Heart right ventricle (tissue), 16 donors: ENCODE results near the gene TIMM23B. TPM values are rescaled to one million over a fixed set of nuclear protein-coding genes. Genes with fewer than 3 reads are reported as not detected.
"Not testable (repeated sequence)": the region's sequence is repeated elsewhere in the genome, so short reads cannot be mapped to it uniquely, and the experiment has no call there.

ENCODE experiments used
- ATAC-seq, 8 donors: fragments of 200-7000 bp; cut with Tn5 transposase; one replicate each; pipeline ENCODE4 v1.9.1; 2020; ENCODE audit warnings: mild to moderate bottlenecking in 8 of 8, moderate library complexity in 8 of 8, moderate number of reproducible peaks in 1 of 8
- DNase-seq, 2 donors: peaks; one replicate each; pipeline ENCODE4 v3.0.0-alpha.2; 2020
- H3K27ac ChIP-seq, 10 donors: fragments of 200-600 bp; sonication (generic) in 2 of 10; one replicate each; pipeline versions ENCODE4 v1.5.0 to v1.8.0; 2020 to 2022; ENCODE audit warnings: mild to moderate bottlenecking in 3 of 10
- H3K27me3 ChIP-seq, 7 donors: fragments of 200-600 bp; one replicate each; pipeline ENCODE4 v1.8.0; 2021 to 2022; ENCODE audit warnings: mild to moderate bottlenecking in 2 of 7
- H3K36me3 ChIP-seq, 9 donors: fragments of 200-600 bp; sonication (generic) in 1 of 9; one replicate each; pipeline versions ENCODE4 v1.5.0 to v1.8.0; 2020 to 2022; ENCODE audit warnings: mild to moderate bottlenecking in 2 of 9
- H3K4me1 ChIP-seq, 9 donors: fragments of 200-600 bp; sonication (generic) in 1 of 9; one replicate each; pipeline versions ENCODE4 v1.5.0 to v1.8.0; 2020 to 2022; ENCODE audit warnings: mild to moderate bottlenecking in 4 of 9
- H3K4me3 ChIP-seq, 10 donors: fragments of 200-600 bp; sonication (generic) in 2 of 10; one replicate each; pipeline versions ENCODE4 v1.5.0 to v1.8.0; 2020 to 2022; ENCODE audit warnings: mild to moderate bottlenecking in 7 of 10, moderate library complexity in 2 of 10
- H3K9me3 ChIP-seq, 11 donors: fragments of 200-600 bp in 10 of 11; sonication (generic) in 2 of 11; one replicate each; pipeline versions ENCODE4 v1.5.0 to v1.8.0; 2013 to 2022; ENCODE audit warnings: mild to moderate bottlenecking in 2 of 11, control low read depth in 1 of 11, moderate library complexity in 1 of 11
- WGBS, 2 donors: extraction: QIAGEN DNeasy Blood & Tissue Kit; methylation state at CpG; one replicate each; pipeline ENCODE4 v1.1.7; 2013; ENCODE audit warnings: inconsistent platforms in 1 of 2; 5-methylcytosine and 5-hydroxymethylcytosine counted together
- intact Hi-C, 10 donors: fragments of 100-400 bp; cut with DNase I; formaldehyde crosslinking; loops; one replicate each; pipeline versions ENCODE4 v1.11.1 to v1.14.2; 2022
- polyA plus RNA-seq, 2 donors: library from polyadenylated mRNA; stranded (reverse); fragments of 200-250 nt; gene quantifications; one replicate each; pipeline ENCODE4 v1.2.3, GENCODE V29; 2013
- total RNA-seq, 10 donors: library from RNA; stranded (reverse); fragmentation: NEBNext Ultra II Directional in 3 of 10; extraction: Animal tissue kit (Norgen Biotek cat#: 25700) in 3 of 10; gene quantifications; one replicate each; pipeline versions ENCODE4 v1.2.1 to v1.2.4, GENCODE V29; 2021 to 2023
- TF ChIP-seq, protein P1 (sequence below), 9 donors: fragments of 200-600 bp; sonication (generic) in 2 of 9; IDR thresholded peaks; one replicate each; pipeline versions ENCODE4 v1.5.0 to v1.8.0; 2021 to 2022; ENCODE audit warnings: antibody characterized with exemption in 9 of 9, mild to moderate bottlenecking in 5 of 9, moderate library complexity in 1 of 9
- donor health status: Arrhythmogenic right ventricular cardiomyopathy.
- donor health status: ischemic (EF 13 %, LVEDD 7.1; RV severe dilation, severe dysfunction).
- donor health status: healthy with polysubstance abuse.
- donor health status: DM: no; HTN: yes; CAD: no.
- donor health status: DM: no; HTN: no; CAD: no.
- donor health status: ischemic (EF 25% LVEDD 6.9; RV normal size, moderate dysfunction).
- donor health status: ischemic (EF 25% LVEDD 5.7; RV mildly dilated, moderate dysfunction).
- donor health status: healthy.
- donor health status: DM: yes; HTN: yes; CAD: no.
- donor health status: Ischemic cardiomyopathy.
- donor health status: ischemic (EF 35%, LVEDD 5.7; RV mildly dilated, moderate dysfunction).
- donor health status: nonischemic (EF 11% LVEDD 7.7; RV severe dilation, severe dysfunction).
- donor health status: DM: yes; HTN: yes; CAD: no.
- donor health status: PGD.
- donor health status: ischemic (EF 29% LVEDD 5.4; RV normal size, mild dysfunction).
- donor health status: nonischemic (EF 23%, LVEDD 6.1; RV moderate dilation, normal function).

TIMM23B gene
- total and polyA plus RNA-seq, 12 donors: 7.6 to 22.6 (median 18.8) TPM

DNA sequence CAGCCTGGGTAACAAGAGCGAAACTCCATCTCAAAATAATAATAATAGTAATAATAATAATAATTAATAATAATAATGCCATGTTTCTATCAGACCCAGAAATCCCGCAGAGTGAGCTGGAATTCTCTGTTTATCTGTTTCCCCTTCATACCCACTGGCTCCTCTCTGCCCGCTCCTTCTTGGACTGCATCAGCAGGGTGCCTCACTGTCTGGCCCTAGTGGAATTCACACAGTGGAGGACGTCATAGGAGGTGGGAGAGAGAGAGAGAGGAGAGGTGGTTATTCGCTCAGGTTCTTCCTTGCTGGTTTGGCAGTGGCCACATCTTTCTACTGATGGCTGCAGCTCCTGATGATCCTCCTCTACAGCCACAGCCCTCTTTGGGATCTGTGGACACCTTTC lies 75.1 kb downstream of the TIMM23B start:
- H3K4me3 ChIP-seq, H3K27me3 ChIP-seq, H3K4me1 ChIP-seq, H3K27ac ChIP-seq, ATAC-seq, DNase-seq, H3K36me3 ChIP-seq, intact Hi-C loops, H3K9me3 ChIP-seq: not testable (repeated sequence)
- WGBS, 2 donors: 80 to 84% methylated on average over 5 of the region's 5 CpGs

DNA sequence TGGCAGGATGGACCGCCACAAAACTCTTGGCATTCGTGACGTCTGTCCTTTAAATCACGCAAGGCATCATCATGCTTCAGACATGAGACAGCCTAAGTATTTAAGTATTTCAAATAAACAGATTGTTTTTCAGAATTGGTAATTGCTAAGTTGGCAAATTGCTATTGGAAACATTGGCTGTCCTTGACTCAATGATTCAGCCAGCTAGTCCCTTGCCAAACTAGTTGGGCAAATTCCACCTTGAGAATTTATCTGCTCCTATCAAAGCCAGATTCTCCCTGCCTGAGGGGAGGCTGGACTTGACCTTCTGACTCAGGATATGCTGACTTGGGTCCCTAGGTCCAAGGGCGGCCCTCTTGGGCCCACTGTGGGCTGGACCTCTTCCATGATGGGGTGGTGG lies 75.8 kb downstream of the TIMM23B start:
- H3K27me3 ChIP-seq, intact Hi-C loops, H3K4me3 ChIP-seq, H3K27ac ChIP-seq, H3K9me3 ChIP-seq, ATAC-seq, H3K36me3 ChIP-seq, H3K4me1 ChIP-seq, DNase-seq: not testable (repeated sequence)
- 87 to 88% methylated on average over 5 of the region's 5 CpGs for WGBS, 2 donors

DNA sequence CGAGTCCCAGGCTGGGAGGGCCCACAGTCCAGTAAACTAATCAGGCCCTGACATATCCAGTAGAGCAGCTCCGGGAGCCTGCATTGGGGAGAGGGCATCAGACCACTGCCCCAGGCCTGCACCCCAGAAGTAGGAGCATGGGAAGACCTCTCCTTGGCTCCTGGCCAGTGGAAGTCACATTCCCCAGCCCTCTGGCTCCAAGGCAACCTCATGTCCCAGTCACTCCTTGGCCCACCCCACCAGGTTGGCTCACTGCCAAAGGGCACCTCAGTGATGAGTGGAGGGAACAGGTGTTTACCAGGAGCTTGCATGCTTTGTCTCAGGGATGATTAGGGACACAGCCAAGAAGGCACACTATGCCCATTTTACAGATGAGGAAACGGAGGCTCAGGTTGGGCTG lies 77.4 kb downstream of the TIMM23B start:
- DNase-seq, H3K4me1 ChIP-seq, intact Hi-C loops, H3K9me3 ChIP-seq, H3K36me3 ChIP-seq, ATAC-seq, H3K27ac ChIP-seq, H3K27me3 ChIP-seq, H3K4me3 ChIP-seq: not testable (repeated sequence)
- WGBS, 2 donors: 85 to 92% methylated on average over 3 of the region's 3 CpGs

DNA sequence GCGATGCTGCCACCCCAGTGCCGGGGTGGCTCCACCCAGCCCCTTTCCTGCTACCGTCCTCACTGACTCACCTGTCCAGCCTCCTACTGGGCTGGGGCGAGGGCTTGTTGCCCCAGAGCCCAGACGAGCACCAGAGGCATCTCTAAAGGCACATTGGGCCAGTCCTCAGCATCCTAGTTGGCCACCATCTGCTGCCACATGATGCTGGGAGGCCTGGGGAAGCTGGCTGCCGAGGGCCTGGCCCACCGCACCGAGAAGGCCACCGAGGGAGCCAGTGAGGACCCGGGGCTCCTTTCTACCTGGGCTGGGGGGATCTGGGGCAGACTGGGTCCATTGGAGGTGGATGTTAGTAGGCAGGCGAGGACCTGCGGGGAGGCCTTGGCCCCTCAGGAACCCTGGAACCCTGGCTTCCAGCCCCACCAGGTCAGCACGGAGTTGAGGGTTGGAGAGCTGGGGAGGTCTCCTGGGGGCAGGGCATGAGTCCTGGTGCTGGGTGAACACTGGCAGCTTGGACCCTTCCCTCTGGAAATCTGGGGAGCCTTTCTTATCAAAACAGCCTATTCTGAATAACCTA lies 78.7 kb downstream of the TIMM23B start:
- H3K36me3 ChIP-seq, DNase-seq, intact Hi-C loops, H3K4me1 ChIP-seq, H3K9me3 ChIP-seq, ATAC-seq, H3K27ac ChIP-seq, H3K4me3 ChIP-seq: not testable (repeated sequence)
- 81 to 87% methylated on average over 13 of the region's 13 CpGs for WGBS, 2 donors
- peaks cover 0 to 10% (median 4%) of the 10 kb centered on the region in 7 donors for H3K27me3 ChIP-seq

DNA sequence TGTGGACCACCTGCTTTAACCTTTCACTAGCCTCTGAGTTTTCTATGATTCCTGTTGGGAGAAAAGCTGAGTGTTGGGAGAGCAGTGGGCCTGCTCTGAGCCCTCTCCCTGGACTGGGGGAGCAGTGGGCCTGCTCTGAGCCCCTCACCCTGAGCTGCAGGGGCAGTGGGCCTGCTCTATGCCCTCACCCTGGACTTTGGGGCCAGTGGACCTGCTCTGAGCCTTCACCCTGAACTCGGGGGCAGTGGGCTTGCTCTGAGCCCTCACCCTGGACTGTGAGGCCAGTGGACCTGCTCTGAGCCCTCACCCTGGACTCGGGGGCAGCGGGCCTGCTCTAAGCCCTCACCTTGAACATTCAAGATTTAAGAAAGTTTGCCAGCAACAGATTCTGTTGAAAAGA lies 79.8 kb downstream of the TIMM23B start:
- H3K4me3 ChIP-seq: no peak overlapping the region
- ATAC-seq: no peak
- no peak for DNase-seq
- H3K9me3 ChIP-seq: no peaks in the 10 kb centered on the region
- H3K4me1 ChIP-seq: no peaks in the 10 kb centered on the region
- WGBS, 2 donors: 73 to 79% methylated on average over 3 of the region's 3 CpGs
- H3K27ac ChIP-seq: no peak overlapping the region
- no peaks in the 10 kb centered on the region for H3K36me3 ChIP-seq
- intact Hi-C loops: no loop called here
- TF ChIP-seq, protein P1, sequence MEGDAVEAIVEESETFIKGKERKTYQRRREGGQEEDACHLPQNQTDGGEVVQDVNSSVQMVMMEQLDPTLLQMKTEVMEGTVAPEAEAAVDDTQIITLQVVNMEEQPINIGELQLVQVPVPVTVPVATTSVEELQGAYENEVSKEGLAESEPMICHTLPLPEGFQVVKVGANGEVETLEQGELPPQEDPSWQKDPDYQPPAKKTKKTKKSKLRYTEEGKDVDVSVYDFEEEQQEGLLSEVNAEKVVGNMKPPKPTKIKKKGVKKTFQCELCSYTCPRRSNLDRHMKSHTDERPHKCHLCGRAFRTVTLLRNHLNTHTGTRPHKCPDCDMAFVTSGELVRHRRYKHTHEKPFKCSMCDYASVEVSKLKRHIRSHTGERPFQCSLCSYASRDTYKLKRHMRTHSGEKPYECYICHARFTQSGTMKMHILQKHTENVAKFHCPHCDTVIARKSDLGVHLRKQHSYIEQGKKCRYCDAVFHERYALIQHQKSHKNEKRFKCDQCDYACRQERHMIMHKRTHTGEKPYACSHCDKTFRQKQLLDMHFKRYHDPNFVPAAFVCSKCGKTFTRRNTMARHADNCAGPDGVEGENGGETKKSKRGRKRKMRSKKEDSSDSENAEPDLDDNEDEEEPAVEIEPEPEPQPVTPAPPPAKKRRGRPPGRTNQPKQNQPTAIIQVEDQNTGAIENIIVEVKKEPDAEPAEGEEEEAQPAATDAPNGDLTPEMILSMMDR (IDR thresholded peaks at IDR 0.05): no peak
- peaks cover 0 to 14% (median 5%) of the 10 kb centered on the region in 7 donors for H3K27me3 ChIP-seq

Other genes starting within 250 kb of the TIMM23B start
- 10 to 100 TPM in 2 of 10 donors, 1 to 10 TPM in 4, under 1 TPM in 4; 0.82 to 11.4 (median 3.9) TPM for gene OGDHL, start 179.7 kb upstream of the TIMM23B start, total RNA-seq
- 1 to 10 TPM in 1 of 2 donors, under 1 TPM in 1; 0.07 to 1.8 TPM for gene OGDHL, start 179.7 kb upstream of the TIMM23B start, polyA plus RNA-seq
- gene PARG, start within 50 bp of the TIMM23B start, total RNA-seq: 10 to 100 TPM; 21.9 to 35.8 (median 29.2) TPM
- 1 to 10 TPM; 4.3 to 6.3 TPM for gene PARG, start within 50 bp of the TIMM23B start, polyA plus RNA-seq
- gene AGAP6, start 46.4 kb downstream of the TIMM23B start, total RNA-seq: 1 to 10 TPM; 2.2 to 4.9 (median 3.7) TPM
- 10 to 100 TPM in 1 of 2 donors, 1 to 10 TPM in 1; 4.6 to 26.3 TPM for gene AGAP6, start 46.4 kb downstream of the TIMM23B start, polyA plus RNA-seq
- gene WASHC2A, start 125.9 kb downstream of the TIMM23B start, total RNA-seq: 10 to 100 TPM; 21.0 to 55.0 (median 31.8) TPM
- gene WASHC2A, start 125.9 kb downstream of the TIMM23B start, polyA plus RNA-seq: 10 to 100 TPM; 12.7 to 15.8 TPM